H1 (cell line): ENCODE measurements around the gene COL6A2. TPM values are rescaled to one million over a fixed set of nuclear protein-coding genes. Genes with fewer than 3 reads are reported as not detected.

Experiments used
- BACH1 ChIP-seq: IDR thresholded peaks from 2 replicates; pipeline ENCODE4 v1.6.1; 2012; ENCODE audit warnings: low read length, improper control_type of control experiment
- CBX5 ChIP-seq: fragments of 300-800, 300-1000 bp; sonication (generic); IDR thresholded peaks from 2 replicates; pipeline ENCODE4 v1.7.1; 2016; ENCODE audit warnings: antibody characterized with exemption, low read length, low read depth
- CHD1 ChIP-seq: IDR thresholded peaks from 2 replicates; pipeline ENCODE4 v1.6.1; 2012; ENCODE audit warnings: low read depth, low read length, improper control_type of control experiment
- EGR1 ChIP-seq: IDR thresholded peaks from 2 replicates; pipeline ENCODE4 v1.6.1; 2011; ENCODE audit warnings: low read depth, low read length, borderline replicate concordance
- EZH2 ChIP-seq: fragments of 200-600 bp; sonication (generic); IDR thresholded peaks from 2 replicates; pipeline ENCODE4 v1.7.1; 2012; ENCODE audit warnings: low read depth, mild to moderate bottlenecking, moderate library complexity, low read length, inconsistent platforms; ENCODE audit not compliant: severe bottlenecking
- FOSL1 ChIP-seq: IDR thresholded peaks from 2 replicates; pipeline ENCODE4 v1.6.1; 2011; ENCODE audit warnings: mild to moderate bottlenecking, low read depth, low read length, moderate library complexity; ENCODE audit not compliant: insufficient read depth
- GABPA ChIP-seq: IDR thresholded peaks from 2 replicates; pipeline ENCODE4 v1.6.1; 2011; ENCODE audit warnings: mild to moderate bottlenecking, low read length, moderate library complexity, borderline replicate concordance; ENCODE audit not compliant: insufficient read depth
- KDM1A ChIP-seq: fragments of 200-600, 300-600 bp; sonication (generic); IDR thresholded peaks from 2 replicates; pipeline ENCODE4 v1.7.1; 2016; ENCODE audit warnings: mild to moderate bottlenecking, low read length, borderline replicate concordance
- MAX ChIP-seq: IDR thresholded peaks from 2 replicates; pipeline ENCODE4 v1.6.1; 2012; ENCODE audit warnings: inconsistent platforms
- NRF1 ChIP-seq: IDR thresholded peaks from 2 replicates; pipeline ENCODE4 v1.6.1; 2011; ENCODE audit warnings: mild to moderate bottlenecking, low read depth, low read length, improper control_type of control experiment
- POLR2A ChIP-seq, 2 experiments: IDR thresholded peaks; 1 replicate in 1 of 2; 2 replicates in 1 of 2; pipeline ENCODE4 v1.6.1; 2011; ENCODE audit warnings: low read depth in 2 of 2, low read length in 2 of 2, mild to moderate bottlenecking in 2 of 2; ENCODE audit errors: control extremely low read depth in 1 of 2
- POLR2AphosphoS5 ChIP-seq: IDR thresholded peaks from 2 replicates; pipeline ENCODE4 v1.6.1; 2011; ENCODE audit warnings: low read depth, low read length
- RFX5 ChIP-seq: IDR thresholded peaks from 2 replicates; pipeline ENCODE4 v1.6.1; 2011; ENCODE audit warnings: low read depth, low read length, improper control_type of control experiment, borderline replicate concordance
- RNF2 ChIP-seq: fragments of 200-900, 300-1000 bp; sonication (generic); IDR thresholded peaks from 2 replicates; pipeline ENCODE4 v1.7.1; 2016; ENCODE audit warnings: borderline replicate concordance, low read depth, mild to moderate bottlenecking, antibody characterized with exemption, low read length; ENCODE audit not compliant: poor library complexity, severe bottlenecking; ENCODE audit errors: missing control alignments
- SIN3A ChIP-seq, 2 experiments: IDR thresholded peaks in 1 of 2; conservative IDR thresholded peaks in 1 of 2; 2 replicates each; pipeline ENCODE4 v1.6.1; 2011 to 2012; ENCODE audit warnings: low read length in 2 of 2, improper control_type of control experiment in 1 of 2, low read depth in 1 of 2, mild to moderate bottlenecking in 1 of 2
- SP1 ChIP-seq: IDR thresholded peaks from 2 replicates; pipeline ENCODE4 v1.6.1; 2011; ENCODE audit warnings: low read depth, low read length
- SP2 ChIP-seq: IDR thresholded peaks from 2 replicates; pipeline ENCODE4 v1.6.1; 2012; ENCODE audit warnings: mild to moderate bottlenecking, low read length, inconsistent platforms
- SUZ12 ChIP-seq: fragments of 200-600 bp; sonication (generic); IDR thresholded peaks from 2 replicates; pipeline ENCODE4 v1.6.1; 2012; ENCODE audit warnings: mild to moderate bottlenecking, inconsistent platforms, low read length, moderate library complexity, mixed read lengths
- TAF1 ChIP-seq: IDR thresholded peaks from 2 replicates; pipeline ENCODE4 v1.6.1; 2011; ENCODE audit warnings: mild to moderate bottlenecking, low read depth, low read length
- TAF7 ChIP-seq: optimal IDR thresholded peaks from 2 replicates; pipeline ENCODE3; 2011; ENCODE audit warnings: low read depth, mild to moderate bottlenecking, inconsistent platforms, low read length, moderate library complexity, borderline replicate concordance
- USF2 ChIP-seq: IDR thresholded peaks from 2 replicates; pipeline ENCODE4 v1.6.1; 2011; ENCODE audit warnings: low read length, improper control_type of control experiment
- ZNF274 ChIP-seq: IDR thresholded peaks from 2 replicates; pipeline ENCODE4 v1.7.0; 2012; ENCODE audit warnings: low read length, borderline replicate concordance; ENCODE audit errors: extremely low read depth
- polyA plus RNA-seq, 7 experiments: library from polyadenylated mRNA; depleted of rRNA in 3 of 7; stranded (reverse) in 5 of 7; unstranded in 2 of 7; fragments of >200 nt in 5 of 7; fragments of 200-250 nt in 2 of 7; gene quantifications; 1 replicate in 5 of 7; 2 replicates in 1 of 7; 4 replicates in 1 of 7; pipeline versions ENCODE4 v1.2.1 to v1.2.3, GENCODE V29; 2011 to 2013; ENCODE audit warnings: missing spikeins in 2 of 7, mixed read lengths in 2 of 7
- total RNA-seq: library from RNA; stranded (reverse); fragmentation: NEBNext Ultra II Directional; extraction: Animal tissue kit (Norgen Biotek cat#: 25700); gene quantifications from 2 replicates; pipeline ENCODE4 v1.2.1, GENCODE V29; 2021

COL6A2 gene
- total and polyA plus RNA-seq, 2 of the 8 experiments (the other 6 are each of a cell fraction or from before 2014, with no cell fraction given), result 60.1 to 62.7 TPM

GRCh38 chr21:46153247-46154154, 55.6 kb downstream of the COL6A2 start (continued):
- TF ChIP-seq TAF1 (0 out of 2 replicates have a peak, but pooled peaks have one; percentile 28), EGR1 (0 out of 2 replicates have a peak, but pooled peaks have one; percentile 20), TAF7 (no peak), SUZ12 (no peak), EZH2 (no peak), RNF2 (no peak), SIN3A (conservative IDR thresholded peaks at IDR 0.05 in 1 of 2, IDR thresholded peaks at IDR 0.05 in 1 of 2; ENCODE audit: low read depth in 1 of 2, low read length in 2 of 2) (no peak), SP2 (no peak), CHD1 (no peak), SP1 (peak; percentile 37; the same call in 1 of the 2 replicates), NRF1 (no peak), FOSL1 (no peak), RFX5 (no peak), POLR2A (IDR thresholded peaks at IDR 0.05; ENCODE audit: control extremely low read depth in 1 of 2, low read depth in 2 of 2, low read length in 2 of 2) (no peak), USF2 (no peak), CBX5 (no peak), BACH1 (no peak), POLR2AphosphoS5 (no peak), ZNF274 (no peak), GABPA (peak; percentile 73; the same call in 1 of the 2 replicates), KDM1A (no peak; the same call in 1 of the 2 replicates), MAX (no peak)
